NOMO-1 (cell line): ENCODE data around the gene RGS1.

Experiments used
- DNase-seq, 2 experiments: peaks; one replicate each; lab custom pipeline; 2025; ENCODE audit not compliant: unreplicated experiment in 2 of 2; lab: John Stamatoyannopoulos, UW

The RGS1 gene, protein sequence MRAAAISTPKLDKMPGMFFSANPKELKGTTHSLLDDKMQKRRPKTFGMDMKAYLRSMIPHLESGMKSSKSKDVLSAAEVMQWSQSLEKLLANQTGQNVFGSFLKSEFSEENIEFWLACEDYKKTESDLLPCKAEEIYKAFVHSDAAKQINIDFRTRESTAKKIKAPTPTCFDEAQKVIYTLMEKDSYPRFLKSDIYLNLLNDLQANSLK

DNA sequence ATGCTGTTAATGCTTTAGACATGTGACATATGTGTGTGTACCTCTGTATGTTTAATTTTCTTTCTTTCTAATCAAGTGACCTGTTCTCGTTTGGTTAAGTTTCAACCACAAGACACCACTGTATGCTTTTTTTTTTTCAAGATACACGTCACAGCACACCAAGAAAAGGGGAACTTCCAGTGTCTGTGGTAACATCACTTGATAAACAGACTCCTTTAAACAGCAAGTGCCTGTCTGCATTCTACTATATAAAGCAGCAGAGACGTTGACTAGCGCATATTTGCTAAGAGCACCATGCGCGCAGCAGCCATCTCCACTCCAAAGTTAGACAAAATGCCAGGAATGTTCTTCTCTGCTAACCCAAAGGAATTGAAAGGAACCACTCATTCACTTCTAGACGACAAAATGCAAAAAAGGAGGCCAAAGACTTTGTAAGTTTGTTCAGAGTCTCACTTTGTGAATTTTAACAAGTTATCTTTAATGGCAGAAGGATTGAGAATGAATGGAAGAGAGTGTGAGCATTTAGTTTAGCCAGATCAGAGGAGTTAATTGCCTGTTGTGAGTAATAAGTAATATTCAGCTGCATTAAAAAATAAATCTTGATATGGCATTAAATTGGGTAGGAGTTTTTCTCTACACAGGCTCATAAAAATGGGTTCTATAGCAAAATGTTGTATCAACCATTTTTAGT is at the start of gene RGS1:
Gene RGS1, plus strand, starts transcription at position 275 of the 691 bp plus-strand sequence. Its CDS starts 20 bp downstream, at position 295.
- peak; percentile 71 to 94 for DNase-seq

GRCh38 chr1:192527111-192527795 is 48.3 kb upstream of the RGS1 start:
- DNase-seq = no peak

DNA sequence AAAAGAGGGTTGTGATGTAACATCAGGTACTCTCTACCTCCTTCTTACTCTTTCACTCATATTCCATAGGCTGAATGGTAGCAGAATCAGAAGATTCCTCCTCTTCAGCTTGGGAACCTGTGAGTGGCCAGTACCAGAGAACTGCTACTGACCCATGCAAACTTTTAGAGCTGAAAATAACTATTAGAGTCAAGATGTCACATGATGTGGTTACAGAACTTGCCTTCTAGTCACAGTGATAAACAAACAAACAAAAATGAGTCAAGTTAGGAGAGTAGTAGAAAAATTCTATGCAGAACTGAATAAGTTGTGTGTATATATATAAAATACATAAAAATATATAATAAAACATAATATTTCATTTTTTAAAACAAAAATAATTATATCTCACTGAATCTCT is 47.6 kb upstream of the RGS1 start:
- DNase-seq = no peak

DNA sequence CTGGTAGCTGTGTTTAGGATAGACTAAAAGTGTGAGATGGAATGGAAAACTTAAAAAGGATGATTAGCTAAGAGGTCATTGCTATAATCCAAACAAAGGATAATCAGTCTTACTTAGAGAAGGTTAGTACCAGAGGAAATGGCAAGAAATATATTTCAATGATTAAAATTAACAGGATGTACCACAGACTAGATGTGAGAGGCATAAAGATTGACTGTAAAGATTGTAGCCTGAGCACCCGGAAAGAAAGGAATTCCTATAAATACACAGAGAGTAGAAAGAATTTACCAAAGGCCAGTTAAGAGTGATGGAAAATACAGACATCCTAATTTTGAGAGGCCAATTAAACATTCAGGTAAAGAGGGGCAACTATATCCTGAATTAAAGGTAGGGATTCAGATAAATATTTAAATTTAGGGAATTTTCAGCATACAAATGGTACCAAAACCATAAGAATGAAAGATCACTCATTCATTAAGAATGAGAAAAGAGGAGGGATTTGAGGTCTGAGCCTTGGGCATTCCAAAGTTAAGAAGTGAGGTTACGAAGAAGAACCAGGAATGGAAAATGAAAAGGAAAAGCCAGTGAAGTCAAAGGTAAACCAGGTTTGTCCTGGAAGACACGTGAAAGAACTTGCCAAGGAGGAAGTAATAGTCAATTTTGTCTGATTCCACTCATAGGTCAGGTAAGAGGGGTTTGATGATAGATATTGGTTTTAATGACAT is 46.4 kb upstream of the RGS1 start:
- no peak for DNase-seq

- DNase-seq = no peak
Measured at GRCh38 chr1:192529811-192530210, 45.8 kb upstream of the RGS1 start.

GRCh38 chr1:192530254-192530653 is 45.3 kb upstream of the RGS1 start:
- peak in 1 of 2 experiments; percentile 64 for DNase-seq

GRCh38 chr1:192531037-192531703 is 44.4 kb upstream of the RGS1 start:
- DNase-seq = peak; percentile 38 to 55

- no peak for DNase-seq
Measured at GRCh38 chr1:192534666-192535065, 40.9 kb upstream of the RGS1 start.

- no peak for DNase-seq
Measured at GRCh38 chr1:192535916-192536664, 39.5 kb upstream of the RGS1 start.

DNA sequence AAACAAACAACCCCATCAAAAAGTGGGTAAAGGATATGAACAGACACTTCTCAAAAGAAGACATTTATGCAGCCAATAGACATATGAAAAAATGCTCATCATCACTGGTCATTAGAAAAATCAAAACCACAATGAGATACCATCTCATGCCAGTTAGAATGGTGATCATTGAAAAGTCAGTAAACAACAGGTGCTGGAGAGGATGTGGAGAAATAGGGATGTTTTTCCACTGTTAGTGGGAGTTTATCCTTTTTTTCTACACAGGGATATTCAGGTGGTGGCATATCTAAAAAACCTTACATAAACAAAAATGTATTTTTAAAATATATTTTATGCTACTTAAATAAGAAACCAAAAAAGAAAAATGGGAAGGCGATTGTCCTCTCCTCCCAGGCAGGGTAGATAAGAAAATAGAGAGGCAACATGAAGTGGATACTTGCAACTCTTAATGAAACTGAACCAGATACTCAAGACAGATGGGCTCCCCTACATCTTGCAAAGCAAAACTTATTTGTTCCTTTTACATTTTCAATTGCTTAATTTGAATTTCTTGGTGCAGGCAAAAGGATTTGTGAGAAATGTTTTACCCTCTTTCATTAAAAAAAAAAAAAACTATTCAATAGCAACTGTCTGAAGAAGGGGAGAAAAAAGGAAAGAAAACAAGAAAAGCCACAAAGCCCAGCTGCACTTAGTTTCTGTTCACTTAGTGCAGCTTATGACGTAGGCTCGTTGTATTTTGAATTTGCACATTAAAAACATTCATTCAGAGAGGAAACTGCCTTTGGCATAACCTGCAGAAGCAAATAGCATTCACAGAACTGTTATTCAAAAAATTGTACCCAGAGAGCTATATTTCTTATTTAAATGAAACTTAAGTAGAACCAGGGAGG is 36.9 kb upstream of the RGS1 start:
- no peak for DNase-seq

GRCh38 chr1:192539297-192540092 is 36.1 kb upstream of the RGS1 start:
- DNase-seq = no peak

DNA sequence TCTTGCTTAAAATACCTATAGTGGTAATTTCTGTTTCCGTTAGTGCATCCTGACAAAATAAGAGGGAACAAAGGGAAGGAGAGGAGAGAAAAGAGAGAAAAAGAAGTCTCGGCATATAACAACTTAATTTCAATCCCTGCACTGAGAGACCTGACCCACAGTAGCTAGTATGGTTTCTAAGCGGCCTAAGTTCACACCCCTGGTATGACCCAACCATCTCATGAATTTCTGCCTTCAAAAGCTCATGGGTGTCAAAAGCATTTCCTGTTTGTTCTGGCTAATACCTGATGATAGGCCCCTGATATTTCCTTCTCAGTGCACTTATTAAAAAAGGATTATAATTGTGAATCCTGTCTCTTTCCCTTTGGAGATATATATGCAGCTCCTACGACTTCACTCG is 32.1 kb upstream of the RGS1 start:
- no peak for DNase-seq

DNA sequence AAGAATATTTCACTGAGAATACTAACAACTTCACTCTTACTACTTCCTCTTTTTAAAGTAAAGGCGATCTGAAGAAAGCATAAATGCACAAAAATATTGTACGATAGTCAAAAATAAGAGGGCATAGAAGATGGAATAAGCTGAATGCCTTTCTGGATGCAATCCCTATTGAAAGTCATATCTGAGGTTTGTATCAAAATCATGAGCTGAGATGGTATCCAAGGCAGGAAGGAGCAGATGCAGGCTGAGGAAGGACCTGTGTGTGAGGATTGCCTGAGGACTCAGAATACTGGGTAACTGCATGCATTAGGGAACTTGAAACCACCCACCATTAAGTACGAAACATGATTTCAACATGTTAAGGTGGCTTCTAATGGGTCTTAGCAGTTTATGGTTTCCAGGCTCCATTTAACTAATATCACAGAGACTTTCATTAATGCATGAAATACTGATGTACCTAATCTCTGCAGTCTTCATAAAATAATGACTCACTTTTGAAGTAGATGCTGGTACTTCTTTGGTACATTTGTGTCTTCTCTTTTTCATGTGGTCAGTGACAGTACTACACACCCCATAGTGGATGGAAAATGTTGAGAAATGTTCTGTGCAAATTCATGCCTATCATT is 29.6 kb upstream of the RGS1 start:
- peak; percentile 42 to 89 for DNase-seq

DNA sequence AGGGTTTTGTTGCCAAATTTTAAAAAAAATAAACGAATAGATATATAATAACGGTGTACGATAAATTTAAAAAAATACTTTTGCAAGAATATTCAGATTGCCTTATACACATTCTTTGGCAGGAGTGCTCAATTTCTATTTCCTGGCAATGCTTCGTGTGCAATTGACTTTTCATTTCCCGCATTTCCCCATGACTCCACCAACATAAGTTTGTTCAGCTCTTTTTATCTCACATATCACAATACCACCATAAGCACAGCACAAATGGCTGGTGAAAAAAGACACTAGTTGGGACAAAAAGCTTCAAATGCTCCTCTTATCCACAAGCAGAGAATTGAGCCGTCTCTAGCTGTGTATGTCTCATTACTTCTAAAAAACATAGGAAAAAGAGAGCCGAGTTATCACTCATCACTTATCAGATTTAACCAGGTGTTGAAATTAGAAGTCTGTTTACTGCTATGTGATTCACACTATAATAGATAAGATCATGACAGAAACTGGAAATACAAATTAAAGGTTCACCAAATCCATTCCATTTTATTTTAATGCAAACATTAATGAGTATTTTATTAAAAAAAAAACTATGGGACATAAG is 28.9 kb upstream of the RGS1 start:
- no peak for DNase-seq

DNA sequence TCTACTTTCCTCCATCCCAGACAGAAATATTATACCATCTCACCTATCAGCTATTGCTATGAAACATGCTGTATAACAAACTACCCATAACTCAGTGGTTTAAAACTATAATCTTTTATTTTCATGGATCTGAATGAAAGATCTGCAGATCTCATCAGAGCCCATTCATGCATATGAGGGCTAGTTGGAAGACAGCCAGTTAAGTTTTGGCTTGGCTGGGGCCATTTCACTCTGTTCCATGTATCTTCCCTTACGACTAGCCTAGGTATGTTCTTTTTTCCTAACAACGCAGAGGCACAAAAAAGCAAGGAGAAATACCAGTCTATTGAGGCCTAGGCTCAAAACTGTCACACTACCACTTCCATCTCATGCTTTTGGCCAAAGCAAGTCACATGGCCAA is 28.1 kb upstream of the RGS1 start:
- DNase-seq = no peak

- DNase-seq = no peak
Measured at GRCh38 chr1:192549937-192550336, 25.6 kb upstream of the RGS1 start.

DNA sequence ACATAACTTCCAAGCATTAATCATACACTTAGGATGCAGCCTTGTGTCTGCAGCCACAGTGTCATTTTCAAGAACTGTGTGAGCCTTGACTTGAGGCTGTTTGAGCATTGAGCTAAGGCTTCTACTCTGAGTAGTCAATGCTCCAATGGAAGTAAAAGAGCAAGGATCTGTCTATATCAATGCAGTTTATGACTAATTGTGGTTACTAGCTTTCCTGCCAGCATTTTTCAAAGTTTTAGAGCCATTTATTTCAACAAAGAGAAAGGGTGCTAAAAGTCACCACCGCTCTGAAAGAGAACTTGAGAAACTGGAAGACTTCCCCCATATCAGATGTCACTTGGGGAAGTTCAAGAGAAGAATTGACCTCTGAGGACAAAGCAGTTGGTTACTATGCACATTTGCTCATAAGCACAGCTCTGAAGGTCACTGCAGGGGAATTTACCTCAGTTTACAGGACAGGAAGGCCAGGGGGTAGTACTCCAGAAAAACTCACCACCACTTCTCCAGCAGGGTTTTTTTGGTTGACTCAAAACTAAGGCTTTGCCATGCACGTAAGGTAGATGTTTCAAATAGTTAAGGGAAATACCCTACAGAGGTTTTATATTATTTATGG is 24.5 kb upstream of the RGS1 start:
- DNase-seq = peak; percentile 52 to 87
